Thyroid gland (tissue), 4 donors: ENCODE measurements around the gene ABCG1. TPM values are rescaled to one million over a fixed set of nuclear protein-coding genes. Genes with fewer than 3 reads are reported as not detected.

Experiments
- DNase-seq, 2 donors: peaks; one replicate each; pipeline ENCODE4 v3.0.0-alpha.2; 2019
- H3K27ac ChIP-seq, 3 donors: fragments of 200-600 bp; sonication (generic); 1 replicate in 2 of 3; 2 replicates in 1 of 3; pipeline ENCODE4 v1.5.1; 2016 to 2019; ENCODE audit warnings: mild to moderate bottlenecking in 1 of 3, moderate library complexity in 1 of 3
- H3K27me3 ChIP-seq: fragments of 200-600 bp; sonication (generic); one replicate; pipeline ENCODE4 v1.5.1; 2019
- H3K36me3 ChIP-seq, 2 donors: fragments of 200-600 bp; sonication (generic); one replicate each; pipeline ENCODE4 v1.5.1; 2016 to 2019
- H3K4me1 ChIP-seq, 2 donors: fragments of 200-600 bp; sonication (generic); one replicate each; pipeline ENCODE4 v1.5.1; 2017 to 2019
- H3K4me3 ChIP-seq, 3 donors: fragments of 200-600 bp; sonication (generic); replicated peaks in 1 of 3; 1 replicate in 2 of 3; 2 replicates in 1 of 3; pipeline ENCODE4 v1.5.1; 2016; ENCODE audit warnings: mild to moderate bottlenecking in 1 of 3
- H3K9me3 ChIP-seq: fragments of 200-600 bp; sonication (generic); one replicate; pipeline ENCODE4 v1.5.1; 2017
- CTCF ChIP-seq, 6 experiments: fragments of 200-600 bp in 3 of 6; fragments of 450-650 bp in 3 of 6; sonication (generic) in 3 of 6; IDR thresholded peaks; one replicate each; pipeline ENCODE4 v1.5.1; 2016 to 2019; ENCODE audit warnings: antibody characterized with exemption in 6 of 6, mild to moderate bottlenecking in 2 of 6, inconsistent platforms in 1 of 6, moderate library complexity in 1 of 6
- POLR2A ChIP-seq, 2 donors: fragments of 450-650 bp; IDR thresholded peaks; one replicate each; pipeline ENCODE4 v1.6.1; 2017; ENCODE audit warnings: antibody characterized with exemption in 2 of 2, mild to moderate bottlenecking in 2 of 2, moderate library complexity in 1 of 2
- WGBS, 2 donors: methylation state at CpG; one replicate each; pipeline ENCODE4 v1.1.5; 2017; 5-methylcytosine and 5-hydroxymethylcytosine counted together
- intact Hi-C: fragments of 100-400 bp; cut with DNase I; formaldehyde crosslinking; loops from one replicate; pipeline ENCODE4 v1.15.1; 2023
- total RNA-seq, 4 donors: library from RNA; depleted of rRNA; stranded (reverse); fragments of >200 nt; gene quantifications; one replicate each; pipeline ENCODE4 v1.2.3, GENCODE V29; 2016

ABCG1 gene
- total RNA-seq, 4 donors from 2014 or later: 13.8 to 34.1 (median 18.9) TPM

- Histone ChIP-seq H3K4me1 (peaks cover 4 to 8% of the 10 kb centered on the region in 2 donors), H3K36me3 (no peaks in the 10 kb centered on the region), H3K27me3 (no peaks in the 10 kb centered on the region), H3K4me3 (no peak overlapping the region), H3K27ac (no peak overlapping the region), H3K9me3 (no peaks in the 10 kb centered on the region)
- TF ChIP-seq CTCF (IDR thresholded peaks at IDR 0.05): no peak
- no peak for TF ChIP-seq POLR2A (IDR thresholded peaks at IDR 0.05)
- 83 to 97% methylated on average over 9 to 10 of the region's 10 CpGs for WGBS, 2 donors
- intact Hi-C loops: no loop called here
- no peak for DNase-seq
Observed at GRCh38 chr21:42321231-42321630, 102.3 kb downstream of the ABCG1 start.

- Histone ChIP-seq H3K4me3 (no peak overlapping the region), H3K27ac (no peak overlapping the region), H3K4me1 (peaks cover 0 to 2% of the 10 kb centered on the region in 2 donors), H3K36me3 (no peaks in the 10 kb centered on the region), H3K27me3 (no peaks in the 10 kb centered on the region), H3K9me3 (no peaks in the 10 kb centered on the region)
- DNase-seq: no peak
- 84 to 96% methylated on average over 4 of the region's 4 CpGs for WGBS, 2 donors
- intact Hi-C loops: no loop called here
- no peak for TF ChIP-seq POLR2A (IDR thresholded peaks at IDR 0.05)
- TF ChIP-seq CTCF (IDR thresholded peaks at IDR 0.05): no peak
Observed at GRCh38 chr21:42321845-42322244, 102.9 kb downstream of the ABCG1 start.

GRCh38 chr21:42324896-42325295 lies 106.0 kb downstream of the ABCG1 start:
- DNase-seq: no peak
- H3K9me3 ChIP-seq: no peaks in the 10 kb centered on the region
- H3K4me3 ChIP-seq: no peak overlapping the region
- no peak overlapping the region for H3K27ac ChIP-seq
- 89 to 91% methylated on average over 6 of the region's 6 CpGs for WGBS, 2 donors
- H3K36me3 ChIP-seq: no peaks in the 10 kb centered on the region
- H3K4me1 ChIP-seq: no peaks in the 10 kb centered on the region
- TF ChIP-seq CTCF (IDR thresholded peaks at IDR 0.05): no peak
- no peak for TF ChIP-seq POLR2A (IDR thresholded peaks at IDR 0.05)
- intact Hi-C loops: no loop called here
- no peaks in the 10 kb centered on the region for H3K27me3 ChIP-seq

GRCh38 chr21:42330380-42331371 lies 111.7 kb downstream of the ABCG1 start:
- 89 to 94% methylated on average over 4 of the region's 4 CpGs for WGBS, 2 donors
- DNase-seq: no peak
- TF ChIP-seq CTCF (IDR thresholded peaks at IDR 0.05): no peak
- no peak for TF ChIP-seq POLR2A (IDR thresholded peaks at IDR 0.05)
- Histone ChIP-seq H3K27me3 (no peaks in the 10 kb centered on the region), H3K27ac (no peak overlapping the region), H3K4me3 (no peak overlapping the region), H3K9me3 (no peaks in the 10 kb centered on the region), H3K4me1 (no peaks in the 10 kb centered on the region), H3K36me3 (no peaks in the 10 kb centered on the region)
- intact Hi-C loops: no loop called here

GRCh38 chr21:42331660-42332059 lies 112.7 kb downstream of the ABCG1 start:
- H3K27ac ChIP-seq: no peak overlapping the region
- intact Hi-C loops: no loop called here
- no peak for DNase-seq
- no peaks in the 10 kb centered on the region for H3K9me3 ChIP-seq
- no peak for TF ChIP-seq CTCF (IDR thresholded peaks at IDR 0.05)
- no peak for TF ChIP-seq POLR2A (IDR thresholded peaks at IDR 0.05)
- H3K4me3 ChIP-seq: no peak overlapping the region
- H3K27me3 ChIP-seq: no peaks in the 10 kb centered on the region
- peaks cover 8 to 9% of the 10 kb centered on the region in 2 donors for H3K4me1 ChIP-seq
- no peaks in the 10 kb centered on the region for H3K36me3 ChIP-seq
